Tibial nerve (tissue), 4 donors: ENCODE results near the gene ATP9B. TPM values are rescaled to one million over a fixed set of nuclear protein-coding genes. Genes with fewer than 3 reads are reported as not detected.

Source experiments
- DNase-seq, 2 donors: peaks; one replicate each; pipeline ENCODE4 v3.0.0-alpha.2; 2019; ENCODE audit warnings: low spot score in 2 of 2
- H3K27ac ChIP-seq, 4 donors: fragments of 200-600 bp; sonication (generic) in 3 of 4; one replicate each; pipeline ENCODE4 v1.5.1; 2017 to 2019; ENCODE audit warnings: mild to moderate bottlenecking in 1 of 4
- H3K27me3 ChIP-seq, 2 donors: fragments of 200-600 bp; sonication (generic) in 1 of 2; one replicate each; pipeline versions ENCODE4 v1.5.1 to v1.6.0; 2017 to 2019
- H3K36me3 ChIP-seq, 3 donors: fragments of 200-600 bp; sonication (generic); one replicate each; pipeline ENCODE4 v1.5.1; 2018 to 2019
- H3K4me1 ChIP-seq, 4 donors: fragments of 200-600 bp; sonication (generic) in 3 of 4; one replicate each; pipeline ENCODE4 v1.5.1; 2017 to 2019
- H3K4me3 ChIP-seq, 4 donors: fragments of 200-600 bp; sonication (generic) in 3 of 4; one replicate each; pipeline ENCODE4 v1.5.1; 2017 to 2019; ENCODE audit warnings: mild to moderate bottlenecking in 1 of 4, moderate library complexity in 1 of 4
- H3K9me3 ChIP-seq, 4 donors: fragments of 200-600 bp; sonication (generic) in 3 of 4; one replicate each; pipeline ENCODE4 v1.5.1; 2017 to 2019
- CTCF ChIP-seq, 5 experiments: fragments of 200-600 bp in 3 of 5; fragments of 450-650 bp in 2 of 5; sonication (generic) in 3 of 5; IDR thresholded peaks; one replicate each; pipeline ENCODE4 v1.5.1; 2016 to 2019; ENCODE audit warnings: antibody characterized with exemption in 5 of 5, mild to moderate bottlenecking in 3 of 5, moderate library complexity in 2 of 5
- EP300 ChIP-seq, 2 donors: sonication (generic); formaldehyde crosslinking; IDR thresholded peaks; one replicate each; pipeline ENCODE4 v1.6.1; 2017; ENCODE audit warnings: antibody characterized with exemption in 2 of 2, mild to moderate bottlenecking in 1 of 2
- POLR2A ChIP-seq, 2 donors: fragments of 450-650 bp; IDR thresholded peaks; one replicate each; pipeline ENCODE4 v1.6.1; 2017; ENCODE audit warnings: antibody characterized with exemption in 2 of 2, mild to moderate bottlenecking in 2 of 2, moderate library complexity in 2 of 2
- WGBS, 2 donors: methylation state at CpG; one replicate each; pipeline ENCODE4 v1.1.5; 2018; 5-methylcytosine and 5-hydroxymethylcytosine counted together
- total RNA-seq, 4 donors: library from RNA; depleted of rRNA; stranded (reverse); fragments of >200 nt; gene quantifications; one replicate each; pipeline ENCODE4 v1.1.0, GENCODE V29; 2016

The ATP9B gene
- total RNA-seq, 4 donors from 2014 or later = 56.9 to 68.7 (median 59.8) TPM

GRCh38 chr18:79204889-79205807, 136.0 kb downstream of the ATP9B start:
- WGBS, 2 donors = 73 to 74% methylated on average over 13 of the region's 13 CpGs

GRCh38 chr18:79206444-79206843, 137.2 kb downstream of the ATP9B start:
- H3K4me3 ChIP-seq = no peak overlapping the region
- TF ChIP-seq CTCF (IDR thresholded peaks at IDR 0.05) = no peak
- 91 to 94% methylated on average over 4 of the region's 4 CpGs for WGBS, 2 donors
- no peak for DNase-seq
- peaks cover 0 to 25% (median 0%) of the 10 kb centered on the region in 3 donors for H3K36me3 ChIP-seq
- H3K9me3 ChIP-seq = no peaks in the 10 kb centered on the region
- H3K27me3 ChIP-seq = no peaks in the 10 kb centered on the region
- H3K27ac ChIP-seq = no peak overlapping the region
- H3K4me1 ChIP-seq = peaks cover 0 to 8% (median 0%) of the 10 kb centered on the region in 4 donors

More at GRCh38 chr18:79204889-79205807, 136.0 kb downstream of the ATP9B start:
- no peak for DNase-seq
- Histone ChIP-seq H3K27ac (no peak overlapping the region), H3K36me3 (peaks cover 0 to 25% (median 0%) of the 10 kb centered on the region in 3 donors), H3K4me1 (peaks cover 0 to 8% (median 0%) of the 10 kb centered on the region in 4 donors), H3K4me3 (no peak overlapping the region), H3K27me3 (no peaks in the 10 kb centered on the region), H3K9me3 (no peaks in the 10 kb centered on the region)
- TF ChIP-seq POLR2A (IDR thresholded peaks at IDR 0.05) = no peak
- no peak for TF ChIP-seq EP300 (IDR thresholded peaks at IDR 0.05)
- TF ChIP-seq CTCF (IDR thresholded peaks at IDR 0.05) = no peak

- Histone ChIP-seq H3K9me3 (no peaks in the 10 kb centered on the region), H3K36me3 (peaks cover 0 to 25% (median 0%) of the 10 kb centered on the region in 3 donors)
- DNase-seq = no peak
These were observed 139.7 kb downstream of the ATP9B start for GRCh38 chr18:79208906-79209305.

GRCh38 chr18:79210002-79210910, 141.1 kb downstream of the ATP9B start:
- Histone ChIP-seq H3K27ac (no peak overlapping the region), H3K9me3 (no peaks in the 10 kb centered on the region), H3K4me1 (peaks cover 0 to 2% (median 0%) of the 10 kb centered on the region in 4 donors), H3K4me3 (no peak overlapping the region), H3K36me3 (peaks cover 0 to 25% (median 0%) of the 10 kb centered on the region in 3 donors), H3K27me3 (no peaks in the 10 kb centered on the region)
- TF ChIP-seq CTCF (IDR thresholded peaks at IDR 0.05) (no peak), POLR2A (IDR thresholded peaks at IDR 0.05) (no peak), EP300 (IDR thresholded peaks at IDR 0.05) (no peak)
- 89 to 90% methylated on average over 12 to 16 of the region's 16 CpGs for WGBS, 2 donors
- DNase-seq = no peak

More at GRCh38 chr18:79208906-79209305, 139.7 kb downstream of the ATP9B start:
- H3K27ac ChIP-seq = no peak overlapping the region
- TF ChIP-seq POLR2A (IDR thresholded peaks at IDR 0.05) = no peak
- TF ChIP-seq EP300 (IDR thresholded peaks at IDR 0.05) = no peak
- no peak for TF ChIP-seq CTCF (IDR thresholded peaks at IDR 0.05)
- no peaks in the 10 kb centered on the region for H3K27me3 ChIP-seq
- peaks cover 0 to 8% (median 0%) of the 10 kb centered on the region in 4 donors for H3K4me1 ChIP-seq
- no peak overlapping the region for H3K4me3 ChIP-seq
- WGBS, 2 donors = 77 to 90% methylated on average over 4 to 5 of the region's 5 CpGs
